HepG2 (cell line): ENCODE measurements around the gene TMEM247. TPM values are rescaled to one million over a fixed set of nuclear protein-coding genes. Genes with fewer than 3 reads are reported as not detected.

Source experiments
- ARHGAP35 ChIP-seq: sonication (generic); formaldehyde crosslinking; IDR thresholded peaks from 2 replicates; pipeline ENCODE4 v1.9.0; 2022; ENCODE audit warnings: mild to moderate bottlenecking, inconsistent platforms, moderate library complexity, missing genetic modification reagents, borderline replicate concordance
- ATF7 ChIP-seq, 2 experiments: fragments of 450-650 bp in 1 of 2; sonication (generic) in 1 of 2; formaldehyde crosslinking in 1 of 2; IDR thresholded peaks; 2 replicates each; pipeline versions ENCODE4 v1.4.0 to v1.6.1; 2016 to 2020; ENCODE audit warnings: antibody characterized with exemption in 1 of 2, mild to moderate bottlenecking in 1 of 2, missing genetic modification reagents in 1 of 2
- KDM2A ChIP-seq: sonication (generic); formaldehyde crosslinking; IDR thresholded peaks from 2 replicates; pipeline ENCODE4 v1.4.0; 2020; ENCODE audit warnings: low read depth, missing genetic modification reagents, borderline replicate concordance
- KDM3A ChIP-seq: IDR thresholded peaks from 2 replicates; pipeline ENCODE4 v1.6.1; 2018; ENCODE audit warnings: low read depth, missing compliant biosample characterization
- KLF11 ChIP-seq: IDR thresholded peaks from 2 replicates; pipeline ENCODE4 v1.6.1; 2016; ENCODE audit warnings: missing compliant biosample characterization
- PRDM10 ChIP-seq: sonication (generic); formaldehyde crosslinking; IDR thresholded peaks from 2 replicates; pipeline ENCODE4 v1.4.0; 2020; ENCODE audit warnings: low read depth, missing genetic modification reagents
- SKI ChIP-seq: fragments of 450-650 bp; IDR thresholded peaks from one replicate; pipeline ENCODE4 v1.6.1; 2018; ENCODE audit warnings: mild to moderate bottlenecking; ENCODE audit not compliant: partially characterized antibody
- SOX6 ChIP-seq, 2 experiments: fragments of 450-650 bp in 1 of 2; sonication (generic) in 1 of 2; formaldehyde crosslinking in 1 of 2; IDR thresholded peaks; 2 replicates each; pipeline versions ENCODE4 v1.4.0 to v1.6.1; 2017 to 2020; ENCODE audit warnings: antibody characterized with exemption in 1 of 2, mild to moderate bottlenecking in 1 of 2, missing genetic modification reagents in 1 of 2
- THAP7 ChIP-seq: sonication (generic); formaldehyde crosslinking; IDR thresholded peaks from 2 replicates; pipeline ENCODE4 v1.8.1; 2023; ENCODE audit warnings: mild to moderate bottlenecking, missing genetic modification reagents
- YEATS2 ChIP-seq: sonication (generic); formaldehyde crosslinking; IDR thresholded peaks from 2 replicates; pipeline ENCODE4 v1.4.0; 2020; ENCODE audit warnings: missing genetic modification reagents, borderline replicate concordance
- ZBTB44 ChIP-seq: sonication (generic); formaldehyde crosslinking; IDR thresholded peaks from 2 replicates; pipeline ENCODE4 v1.4.0; 2020; ENCODE audit warnings: missing genetic modification reagents
- ZNF350 ChIP-seq: sonication (generic); formaldehyde crosslinking; IDR thresholded peaks from 2 replicates; pipeline ENCODE4 v1.4.0; 2020; ENCODE audit warnings: mild to moderate bottlenecking, low read depth, missing genetic modification reagents, borderline replicate concordance
- ZNF550 ChIP-seq: sonication (generic); formaldehyde crosslinking; IDR thresholded peaks from 2 replicates; pipeline ENCODE4 v1.4.0; 2020; ENCODE audit warnings: mild to moderate bottlenecking, missing genetic modification reagents, borderline replicate concordance
- ZNF747 ChIP-seq: sonication (generic); formaldehyde crosslinking; IDR thresholded peaks from 2 replicates; pipeline ENCODE4 v1.8.1; 2023; ENCODE audit warnings: missing genetic modification reagents, mild to moderate bottlenecking, borderline replicate concordance
- ZNF772 ChIP-seq: sonication (generic); formaldehyde crosslinking; IDR thresholded peaks from 2 replicates; pipeline ENCODE4 v1.5.0; 2020; ENCODE audit warnings: mild to moderate bottlenecking, missing genetic modification reagents
- ZNF790 ChIP-seq: sonication (generic); formaldehyde crosslinking; IDR thresholded peaks from 2 replicates; pipeline ENCODE4 v1.8.0; 2022; ENCODE audit warnings: missing genetic modification reagents, mild to moderate bottlenecking, borderline replicate concordance
- polyA plus RNA-seq, 8 experiments: library from polyadenylated mRNA; depleted of rRNA in 3 of 8; stranded (reverse) in 7 of 8; unstranded in 1 of 8; fragments of >200 nt; fragmentation: Illumina TruSeq in 4 of 8; extraction: Trizol in 4 of 8; gene quantifications; 2 replicates each; pipeline versions ENCODE4 v1.2.1 to v1.2.3, GENCODE V29; 2011 to 2016; ENCODE audit warnings: low read depth in 4 of 8, missing spikeins in 1 of 8, mixed read lengths in 1 of 8; ENCODE audit not compliant: insufficient read depth in 1 of 8
- total RNA-seq, 5 experiments: library from RNA; depleted of rRNA; stranded (reverse); fragments of >200 nt; fragmentation: Illumina TruSeq; extraction: Trizol; gene quantifications; 2 replicates each; pipeline ENCODE4 v1.2.3, GENCODE V29; 2016; ENCODE audit warnings: low read depth in 1 of 5
- TF ChIP-seq, protein P1 (sequence below): sonication (generic); formaldehyde crosslinking; IDR thresholded peaks from 2 replicates; pipeline ENCODE4 v1.5.1; 2020; ENCODE audit warnings: missing genetic modification reagents, mild to moderate bottlenecking, borderline replicate concordance

TMEM247 gene
- total and polyA plus RNA-seq, 2 of the 13 experiments (the other 11 are each of a cell fraction or from before 2014, with no cell fraction given): not detected

DNA sequence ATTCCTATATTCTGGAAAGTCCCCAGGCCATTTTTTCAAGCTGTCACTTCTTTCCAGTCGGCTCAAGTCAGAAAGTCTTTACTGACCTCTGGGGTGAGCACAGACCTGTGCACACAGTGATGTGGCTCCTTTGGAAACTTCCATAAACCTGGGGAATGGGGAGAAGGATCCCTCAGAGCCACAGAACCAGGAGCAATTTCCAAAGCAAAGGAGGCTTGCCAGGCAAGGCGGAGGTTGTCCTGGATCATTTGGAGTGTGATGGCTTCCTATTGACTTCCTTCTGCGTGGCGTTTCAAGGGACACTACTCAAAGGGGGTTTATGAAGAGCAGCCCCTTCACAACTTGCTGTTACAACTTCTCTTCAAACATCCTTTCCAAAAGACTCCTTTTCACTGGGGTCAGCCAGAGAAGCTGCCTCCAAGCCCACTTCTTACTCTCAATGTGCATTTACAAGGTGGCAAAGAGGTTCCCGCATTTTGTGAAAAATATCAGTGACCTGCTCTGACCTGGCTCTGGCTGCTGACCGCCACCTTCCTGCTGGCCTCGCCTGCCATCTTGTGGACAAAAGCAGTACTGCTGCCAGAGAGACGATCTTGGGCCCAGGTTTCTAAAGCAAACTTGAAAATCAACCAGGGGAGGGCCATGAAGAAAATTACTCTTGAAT, 18.2 kb upstream of the TMEM247 start (continued):
- TF ChIP-seq PRDM10 (CRISPR knock-in tag): 0 out of 2 replicates have a peak, but pooled peaks have one; percentile 61
- peak; percentile 70 for TF ChIP-seq KDM2A
- TF ChIP-seq, protein P1, sequence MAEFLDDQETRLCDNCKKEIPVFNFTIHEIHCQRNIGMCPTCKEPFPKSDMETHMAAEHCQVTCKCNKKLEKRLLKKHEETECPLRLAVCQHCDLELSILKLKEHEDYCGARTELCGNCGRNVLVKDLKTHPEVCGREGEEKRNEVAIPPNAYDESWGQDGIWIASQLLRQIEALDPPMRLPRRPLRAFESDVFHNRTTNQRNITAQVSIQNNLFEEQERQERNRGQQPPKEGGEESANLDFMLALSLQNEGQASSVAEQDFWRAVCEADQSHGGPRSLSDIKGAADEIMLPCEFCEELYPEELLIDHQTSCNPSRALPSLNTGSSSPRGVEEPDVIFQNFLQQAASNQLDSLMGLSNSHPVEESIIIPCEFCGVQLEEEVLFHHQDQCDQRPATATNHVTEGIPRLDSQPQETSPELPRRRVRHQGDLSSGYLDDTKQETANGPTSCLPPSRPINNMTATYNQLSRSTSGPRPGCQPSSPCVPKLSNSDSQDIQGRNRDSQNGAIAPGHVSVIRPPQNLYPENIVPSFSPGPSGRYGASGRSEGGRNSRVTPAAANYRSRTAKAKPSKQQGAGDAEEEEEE (CRISPR knock-in tag): 0 out of 2 replicates have a peak, but pooled peaks have one; percentile 15
- TF ChIP-seq SOX6 (IDR thresholded peaks at IDR 0.05): no peak
- TF ChIP-seq SOX6 (CRISPR knock-in tag; IDR thresholded peaks at IDR 0.05): peak; percentile 57; the same call in 1 of the 2 replicates
- peak; percentile 11; the same call in 1 of the 2 replicates for TF ChIP-seq ARHGAP35 (CRISPR knock-in tag)
- 0 out of 2 replicates have a peak, but pooled peaks have one; percentile 52 for TF ChIP-seq ZNF790 (CRISPR knock-in tag)
- 0 out of 2 replicates have a peak, but pooled peaks have one; percentile 42 for TF ChIP-seq ZNF550
- TF ChIP-seq THAP7: 0 out of 2 replicates have a peak, but pooled peaks have one; percentile 56
- peak; percentile 19 for TF ChIP-seq SKI
- TF ChIP-seq YEATS2 (CRISPR knock-in tag): peak; percentile 50; the same call in 1 of the 2 replicates
- TF ChIP-seq ATF7 (IDR thresholded peaks at IDR 0.05): no peak
- no peak for TF ChIP-seq ATF7 (CRISPR knock-in tag; IDR thresholded peaks at IDR 0.05)
- TF ChIP-seq ZNF747 (CRISPR knock-in tag): peak; percentile 77; the same call in 1 of the 2 replicates
- peak; percentile 84; the same call in 1 of the 2 replicates for TF ChIP-seq KDM3A
- TF ChIP-seq KLF11 (CRISPR knock-in tag): 0 out of 2 replicates have a peak, but pooled peaks have one; percentile 38
- peak; percentile 1; the same call in 1 of the 2 replicates for TF ChIP-seq ZNF350 (CRISPR knock-in tag)
- TF ChIP-seq ZNF772: peak; percentile 87; the same call in 1 of the 2 replicates
- TF ChIP-seq ZBTB44 (CRISPR knock-in tag): no peak
